K562 (cell line): ENCODE results near the gene IRS1. TPM values are rescaled to one million over a fixed set of nuclear protein-coding genes. Genes with fewer than 3 reads are reported as not detected.
A peak's percentile ranks its signal among the peaks of the same experiment; 100 is the strongest.

Experiments
- ATAC-seq: fragments of 200-7000 bp; cut with Tn5 transposase; 3 replicates; pipeline ENCODE4 v1.9.1; 2020; ENCODE audit warnings: moderate library complexity
- BruUV-seq: library from RNA; stranded (reverse); fragments of 400-500 nt; replicated peaks from 2 replicates; lab custom pipeline; 2021; lab: Mats Ljungman, UMichigan
- CTCF ChIA-PET: fragments of 300-600 bp; formaldehyde crosslinking; extraction: SDS; loops from one replicate; lab custom pipeline; 2021; ENCODE audit warnings: low intra/inter-chr PET ratio; lab: Yijun Ruan, JAX
- POLR2A ChIA-PET: fragments of 300-600, 350-650 bp; sonication (Branson Sonifier 250); formaldehyde crosslinking; extraction: SDS; loops from one replicate; lab custom pipeline; 2021; ENCODE audit warnings: antibody characterized with exemption, inconsistent platforms; lab: Yijun Ruan, JAX
- DNase-seq, 4 experiments: peaks; one replicate each; pipeline versions ENCODE4 v3.0.0 to v3.0.0-alpha.2; 2011 to 2018; ENCODE audit warnings: low spot score in 3 of 4, mixed read lengths in 3 of 4; ENCODE audit errors: extremely low read depth in 1 of 4
- FAIRE-seq: peaks from 2 replicates; lab custom pipeline; 2011; peaks lifted over from hg19 to GRCh38; lab: Jason Lieb, UNC
- H2AFZ ChIP-seq: 2 replicates; pipeline ENCODE4 v1.6.0; 2011; ENCODE audit warnings: low read depth, low read length, control low read depth, inconsistent platforms
- H3K27ac ChIP-seq: fragments of 200-600 bp; 3 replicates; pipeline ENCODE4 v1.8.0; 2011; ENCODE audit warnings: low read depth, mild to moderate bottlenecking, control low read depth, inconsistent platforms, low read length, moderate library complexity, mixed read lengths; ENCODE audit errors: extremely low read depth
- H3K27me3 ChIP-seq, 2 experiments: fragments of 300-600 bp in 1 of 2; 2 replicates in 1 of 2; 3 replicates in 1 of 2; pipeline versions ENCODE4 v1.6.0 to v1.8.0; 2011; ENCODE audit warnings: inconsistent platforms in 2 of 2, low read length in 2 of 2, mild to moderate bottlenecking in 1 of 2, mixed read lengths in 1 of 2, moderate library complexity in 1 of 2; ENCODE audit not compliant: control insufficient read depth in 2 of 2, insufficient read depth in 2 of 2
- H3K36me3 ChIP-seq: fragments of 300-600 bp; 3 replicates; pipeline ENCODE4 v1.8.0; 2011; ENCODE audit warnings: mild to moderate bottlenecking, low read length, inconsistent platforms; ENCODE audit not compliant: control insufficient read depth, insufficient read depth
- H3K4me1 ChIP-seq, 2 experiments: fragments of 200-600 bp in 1 of 2; replicated peaks in 1 of 2; 2 replicates in 1 of 2; 3 replicates in 1 of 2; pipeline versions ENCODE4 v1.5.1 to v1.8.0; 2011; ENCODE audit warnings: inconsistent platforms in 2 of 2, low read length in 2 of 2, mild to moderate bottlenecking in 1 of 2, mixed read lengths in 1 of 2, moderate library complexity in 1 of 2; ENCODE audit not compliant: control insufficient read depth in 2 of 2, insufficient read depth in 2 of 2
- H3K4me2 ChIP-seq: 2 replicates; pipeline ENCODE4 v1.6.1; 2011; ENCODE audit warnings: low read length, control low read depth, inconsistent platforms, mixed read lengths; ENCODE audit not compliant: insufficient read depth
- H3K4me3 ChIP-seq: fragments of 200-600 bp; sonication (generic), shearing (Covaris generic); 2 replicates; pipeline ENCODE4 v1.5.1; 2016; ENCODE audit warnings: control low read depth, inconsistent platforms
- H3K79me2 ChIP-seq: fragments of 200-600 bp; 3 replicates; pipeline ENCODE4 v1.8.0; 2011; ENCODE audit warnings: low read length, inconsistent platforms; ENCODE audit not compliant: control insufficient read depth, insufficient read depth
- H3K9ac ChIP-seq, 2 experiments: 2 replicates each; pipeline versions ENCODE4 v1.6.0 to v1.6.1; 2011; ENCODE audit warnings: low read depth in 2 of 2, low read length in 2 of 2, control low read depth in 1 of 2, inconsistent platforms in 1 of 2, mild to moderate bottlenecking in 1 of 2, mixed read lengths in 1 of 2; ENCODE audit not compliant: insufficient read depth in 1 of 2
- H3K9me1 ChIP-seq: one replicate; pipeline ENCODE4 v1.6.0; 2011; ENCODE audit warnings: inconsistent platforms, mild to moderate bottlenecking, low read length, moderate library complexity; ENCODE audit not compliant: control insufficient read depth, insufficient read depth
- H3K9me3 ChIP-seq: replicated peaks from 2 replicates; pipeline ENCODE4 v1.5.1; 2011; ENCODE audit warnings: low read depth, low read length, inconsistent platforms; ENCODE audit not compliant: control insufficient read depth, insufficient read depth
- H4K20me1 ChIP-seq: replicated peaks from 2 replicates; pipeline ENCODE4 v1.6.1; 2011; ENCODE audit warnings: low read length, inconsistent platforms, mixed read lengths; ENCODE audit not compliant: control insufficient read depth, insufficient read depth
- DPF2 ChIP-seq: fragments of 450-650 bp; IDR thresholded peaks from 2 replicates; pipeline ENCODE4 v1.6.1; 2016
- KDM2B ChIP-seq: fragments of 250-450 bp; sonication (Bioruptor Pico); IDR thresholded peaks from 2 replicates; pipeline ENCODE4 v1.8.0; 2021; ENCODE audit warnings: mild to moderate bottlenecking, moderate library complexity
- MED1 ChIP-seq: sonication (generic); formaldehyde crosslinking; IDR thresholded peaks from 2 replicates; pipeline ENCODE4 v1.8.1; 2023; ENCODE audit warnings: missing genetic modification reagents, borderline replicate concordance
- NFIC ChIP-seq: fragments of 450-650 bp; IDR thresholded peaks from 2 replicates; pipeline ENCODE4 v1.6.1; 2017; ENCODE audit warnings: mild to moderate bottlenecking, inconsistent platforms
- NONO ChIP-seq, 2 experiments: fragments of 200-400 bp in 1 of 2; fragments of 450-650 bp in 1 of 2; formaldehyde crosslinking in 1 of 2; IDR thresholded peaks; 2 replicates each; pipeline ENCODE4 v1.6.1; 2017; ENCODE audit warnings: low read depth in 2 of 2, mild to moderate bottlenecking in 2 of 2, moderate library complexity in 2 of 2, low read length in 1 of 2
- NUFIP1 ChIP-seq: fragments of 450-650 bp; IDR thresholded peaks from 2 replicates; pipeline ENCODE4 v1.6.1; 2018; ENCODE audit not compliant: partially characterized antibody
- RBM25 ChIP-seq: fragments of 200-400 bp; formaldehyde crosslinking; IDR thresholded peaks from 2 replicates; pipeline ENCODE4 v1.6.1; 2018; ENCODE audit warnings: low read length, low read depth, moderate library complexity; ENCODE audit not compliant: severe bottlenecking
- RHOXF2B ChIP-seq: fragments of 250-450 bp; sonication (Bioruptor Pico); conservative IDR thresholded peaks from 2 replicates; pipeline ENCODE4 v1.5.1; 2021
- SAP30 ChIP-seq: fragments of 200-600 bp; sonication (generic); IDR thresholded peaks from 2 replicates; pipeline ENCODE4 v1.6.1; 2012; ENCODE audit warnings: borderline replicate concordance, low read depth, mild to moderate bottlenecking, moderate library complexity, low read length, control low read depth, inconsistent platforms; ENCODE audit not compliant: insufficient read depth, poor library complexity, severe bottlenecking
- SIRT6 ChIP-seq: IDR thresholded peaks from one replicate; pipeline ENCODE4 v1.6.1; 2012; ENCODE audit warnings: low read depth, mild to moderate bottlenecking, control low read depth, inconsistent platforms, low read length, moderate library complexity
- THRAP3 ChIP-seq: fragments of 450-650 bp; IDR thresholded peaks from 2 replicates; pipeline ENCODE4 v1.6.1; 2016; ENCODE audit warnings: mild to moderate bottlenecking, inconsistent platforms, borderline replicate concordance
- ZNF274 ChIP-seq: IDR thresholded peaks from 2 replicates; pipeline ENCODE4 v1.6.1; 2011; ENCODE audit warnings: low read depth, mild to moderate bottlenecking, low read length, moderate library complexity, borderline replicate concordance
- ZNF311 ChIP-seq: fragments of 250-450 bp; sonication (Bioruptor Pico); IDR thresholded peaks from 2 replicates; pipeline ENCODE4 v1.4.0; 2020; ENCODE audit warnings: mild to moderate bottlenecking, moderate library complexity
- WGBS: fragments of 100-300 bp; shearing (Covaris generic); methylation state at CpG from one replicate; pipeline ENCODE4 v1.1.6; 2016; ENCODE audit warnings: low coverage, mixed read lengths; ENCODE audit not compliant: insufficient coverage; ENCODE audit errors: missing lambda C conversion rate; 5-methylcytosine and 5-hydroxymethylcytosine counted together
- in situ Hi-C: fragments of 300-500 bp; cut with MboI; formaldehyde crosslinking; loops from 4 replicates; pipeline ENCODE4 v1.15.0; 2018; ENCODE audit warnings: inconsistent platforms, mixed read lengths
- intact Hi-C: fragments of 100-400 bp; cut with micrococcal nuclease; formaldehyde crosslinking; loops from 2 replicates; pipeline ENCODE4 v1.14.2; 2022
- polyA plus RNA-seq, 8 experiments: library from polyadenylated mRNA; depleted of rRNA in 4 of 8; stranded (reverse) in 5 of 8; unstranded in 3 of 8; fragments of >200 nt; fragmentation: Nextera tagmentation in 2 of 8; fragmentation: Illumina TruSeq in 1 of 8; extraction: Ambion mirVana in 2 of 8; extraction: Trizol in 1 of 8; gene quantifications; 2 replicates each; pipeline versions ENCODE4 v1.2.1 to v1.2.3, GENCODE V29; 2011 to 2014; ENCODE audit warnings: inconsistent platforms in 1 of 8, missing spikeins in 1 of 8
- total RNA-seq, 7 experiments: library from RNA; depleted of rRNA in 6 of 7; stranded (reverse); fragments of >200 nt in 6 of 7; fragmentation: Illumina TruSeq in 2 of 7; extraction: Trizol in 2 of 7; gene quantifications; 2 replicates each; pipeline versions ENCODE4 v1.2.1 to v1.2.3, GENCODE V29; 2011 to 2021; ENCODE audit warnings: low replicate concordance in 1 of 7
- TF ChIP-seq, protein P1 (sequence below): sonication (generic); formaldehyde crosslinking; IDR thresholded peaks from 2 replicates; pipeline ENCODE4 v1.5.0; 2020; ENCODE audit warnings: missing genetic modification reagents
- TF ChIP-seq, protein P2 (sequence below): fragments of 450-650 bp; conservative IDR thresholded peaks from 2 replicates; pipeline ENCODE4 v1.6.1; 2016; ENCODE audit warnings: missing genetic modification characterization, low read depth, mild to moderate bottlenecking, missing compliant biosample characterization, moderate library complexity
- TF ChIP-seq, protein P3 (sequence below): fragments of 450-650 bp; IDR thresholded peaks from 2 replicates; pipeline ENCODE4 v1.6.1; 2016; ENCODE audit warnings: mild to moderate bottlenecking
- TF ChIP-seq, protein P4 (sequence below): fragments of 250-450 bp; sonication (Bioruptor Pico); IDR thresholded peaks from 2 replicates; pipeline ENCODE4 v1.5.0; 2020; ENCODE audit warnings: mild to moderate bottlenecking

Gene IRS1
- total and polyA plus RNA-seq, 9 of the 15 experiments (the other 6 are each of a cell fraction or from before 2014, with no cell fraction given), result under 0.01 to 0.31 (median 0.08) TPM; not detected in 1

DNA sequence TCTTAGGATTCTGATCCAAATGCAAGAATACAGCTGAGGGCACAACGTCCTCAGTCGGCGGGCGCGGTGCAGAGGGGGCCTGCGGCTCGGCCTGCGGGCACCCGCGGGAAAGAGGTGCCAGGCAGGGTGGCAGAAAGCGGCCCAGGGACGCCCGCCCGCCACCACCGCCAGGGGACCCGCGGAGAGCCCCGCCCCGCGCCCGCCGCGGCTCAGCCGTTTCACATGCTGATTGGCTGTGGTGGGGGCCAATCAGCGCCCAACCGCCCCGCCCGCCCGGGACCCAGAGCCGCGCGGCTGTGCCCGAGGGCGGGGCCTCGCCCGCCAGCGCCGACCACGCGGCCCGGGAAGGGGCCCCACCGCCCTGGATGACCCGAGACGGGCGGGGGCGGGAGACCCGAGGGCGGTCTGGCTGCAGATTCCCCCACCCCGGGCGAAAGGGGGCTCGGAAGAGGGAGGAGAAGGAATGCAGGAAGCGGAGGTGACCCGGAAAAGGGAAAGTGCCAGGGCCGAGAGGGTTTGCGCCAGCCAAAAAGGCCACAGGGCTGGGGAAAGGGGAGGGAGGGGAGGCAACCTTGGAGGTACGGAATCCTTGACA is 8.0 kb downstream of the IRS1 start:
- ATAC-seq (peak; percentile 100), DNase-seq (peak; percentile 85 to 98 (median 96)), FAIRE-seq (no peak)
- ChIA-PET POLR2A (interaction anchor here (0.9 to 1.0 kb wide), 2 partner anchors 34 to 191 kb away, joined by 3 read pairs; no protein-coding TSS in a partner anchor), CTCF (no interaction called here)
- in situ Hi-C loops (no loop called here), intact Hi-C loops (no loop called here)
- Histone ChIP-seq H3K79me2 (no peaks in the 10 kb centered on the region), H3K4me1 (peaks cover 0 to 20% of the 10 kb centered on the region in 2 experiments; a peak in 3 of 5 replicates), H3K36me3 (no peaks in the 10 kb centered on the region), H3K27ac (peak overlapping the region; percentile 78), H2AFZ (peak overlapping the region; percentile 86), H3K4me2 (peak overlapping the region; percentile 61), H4K20me1 (no peaks in the 10 kb centered on the region), H3K4me3 (peak overlapping the region; percentile 51), H3K9me1 (no peaks in the 10 kb centered on the region), H3K9me3 (no peaks in the 10 kb centered on the region; the same call in 1 of the 2 replicates), H3K9ac (peak overlapping the region; percentile 82 to 93), H3K27me3 (peaks cover 0 to 5% of the 10 kb centered on the region in 2 experiments; a peak in 1 of 5 replicates)
- 0% methylated on average over 4 of the region's 56 CpGs for WGBS
- BruUV-seq, result no TSS peak
- TF ChIP-seq, protein P1, sequence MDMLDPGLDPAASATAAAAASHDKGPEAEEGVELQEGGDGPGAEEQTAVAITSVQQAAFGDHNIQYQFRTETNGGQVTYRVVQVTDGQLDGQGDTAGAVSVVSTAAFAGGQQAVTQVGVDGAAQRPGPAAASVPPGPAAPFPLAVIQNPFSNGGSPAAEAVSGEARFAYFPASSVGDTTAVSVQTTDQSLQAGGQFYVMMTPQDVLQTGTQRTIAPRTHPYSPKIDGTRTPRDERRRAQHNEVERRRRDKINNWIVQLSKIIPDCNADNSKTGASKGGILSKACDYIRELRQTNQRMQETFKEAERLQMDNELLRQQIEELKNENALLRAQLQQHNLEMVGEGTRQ (CRISPR knock-in tag), result no peak
- peak; percentile 30; the same call in 1 of the 2 replicates for TF ChIP-seq NFIC
- TF ChIP-seq, protein P2, sequence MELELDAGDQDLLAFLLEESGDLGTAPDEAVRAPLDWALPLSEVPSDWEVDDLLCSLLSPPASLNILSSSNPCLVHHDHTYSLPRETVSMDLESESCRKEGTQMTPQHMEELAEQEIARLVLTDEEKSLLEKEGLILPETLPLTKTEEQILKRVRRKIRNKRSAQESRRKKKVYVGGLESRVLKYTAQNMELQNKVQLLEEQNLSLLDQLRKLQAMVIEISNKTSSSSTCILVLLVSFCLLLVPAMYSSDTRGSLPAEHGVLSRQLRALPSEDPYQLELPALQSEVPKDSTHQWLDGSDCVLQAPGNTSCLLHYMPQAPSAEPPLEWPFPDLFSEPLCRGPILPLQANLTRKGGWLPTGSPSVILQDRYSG, result no peak
- TF ChIP-seq SIRT6, result no peak
- TF ChIP-seq RHOXF2B (CRISPR knock-in tag), result no peak
- no peak for TF ChIP-seq ZNF274
- TF ChIP-seq NONO (IDR thresholded peaks at IDR 0.05; ENCODE audit: low read depth in 2 of 2, low read length in 1 of 2), result no peak
- TF ChIP-seq MED1 (CRISPR knock-in tag), result no peak
- no peak for TF ChIP-seq SAP30
- TF ChIP-seq ZNF311 (CRISPR knock-in tag), result no peak
- no peak for TF ChIP-seq NUFIP1
- TF ChIP-seq DPF2, result no peak
- TF ChIP-seq KDM2B, result peak; percentile 54; the same call in 1 of the 2 replicates
- no peak; the same call in 1 of the 2 replicates for TF ChIP-seq THRAP3
- TF ChIP-seq RBM25, result peak; percentile 86
- TF ChIP-seq, protein P3, sequence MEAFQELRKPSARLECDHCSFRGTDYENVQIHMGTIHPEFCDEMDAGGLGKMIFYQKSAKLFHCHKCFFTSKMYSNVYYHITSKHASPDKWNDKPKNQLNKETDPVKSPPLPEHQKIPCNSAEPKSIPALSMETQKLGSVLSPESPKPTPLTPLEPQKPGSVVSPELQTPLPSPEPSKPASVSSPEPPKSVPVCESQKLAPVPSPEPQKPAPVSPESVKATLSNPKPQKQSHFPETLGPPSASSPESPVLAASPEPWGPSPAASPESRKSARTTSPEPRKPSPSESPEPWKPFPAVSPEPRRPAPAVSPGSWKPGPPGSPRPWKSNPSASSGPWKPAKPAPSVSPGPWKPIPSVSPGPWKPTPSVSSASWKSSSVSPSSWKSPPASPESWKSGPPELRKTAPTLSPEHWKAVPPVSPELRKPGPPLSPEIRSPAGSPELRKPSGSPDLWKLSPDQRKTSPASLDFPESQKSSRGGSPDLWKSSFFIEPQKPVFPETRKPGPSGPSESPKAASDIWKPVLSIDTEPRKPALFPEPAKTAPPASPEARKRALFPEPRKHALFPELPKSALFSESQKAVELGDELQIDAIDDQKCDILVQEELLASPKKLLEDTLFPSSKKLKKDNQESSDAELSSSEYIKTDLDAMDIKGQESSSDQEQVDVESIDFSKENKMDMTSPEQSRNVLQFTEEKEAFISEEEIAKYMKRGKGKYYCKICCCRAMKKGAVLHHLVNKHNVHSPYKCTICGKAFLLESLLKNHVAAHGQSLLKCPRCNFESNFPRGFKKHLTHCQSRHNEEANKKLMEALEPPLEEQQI, result no peak
- TF ChIP-seq, protein P4, sequence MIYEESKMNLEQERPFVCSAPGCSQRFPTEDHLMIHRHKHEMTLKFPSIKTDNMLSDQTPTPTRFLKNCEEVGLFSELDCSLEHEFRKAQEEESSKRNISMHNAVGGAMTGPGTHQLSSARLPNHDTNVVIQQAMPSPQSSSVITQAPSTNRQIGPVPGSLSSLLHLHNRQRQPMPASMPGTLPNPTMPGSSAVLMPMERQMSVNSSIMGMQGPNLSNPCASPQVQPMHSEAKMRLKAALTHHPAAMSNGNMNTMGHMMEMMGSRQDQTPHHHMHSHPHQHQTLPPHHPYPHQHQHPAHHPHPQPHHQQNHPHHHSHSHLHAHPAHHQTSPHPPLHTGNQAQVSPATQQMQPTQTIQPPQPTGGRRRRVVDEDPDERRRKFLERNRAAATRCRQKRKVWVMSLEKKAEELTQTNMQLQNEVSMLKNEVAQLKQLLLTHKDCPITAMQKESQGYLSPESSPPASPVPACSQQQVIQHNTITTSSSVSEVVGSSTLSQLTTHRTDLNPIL, result no peak
